ENCODE results near the gene SERTAD3. TPM values are rescaled to one million over a fixed set of nuclear protein-coding genes. Genes with fewer than 3 reads are reported as not detected.
"Not testable (repeated sequence)": the region's sequence is repeated elsewhere in the genome, so short reads cannot be mapped to it uniquely, and the experiment has no call there.

The SERTAD3 gene
- total RNA-seq, 2 donors from 2014 or later: 19.2 to 25.4 TPM

GRCh38 chr19:40461669-40462221 is 17.6 kb upstream of the SERTAD3 start:
- H3K4me3 ChIP-seq: no peak overlapping the region
- no peak overlapping the region for H3K27ac ChIP-seq
- H3K27me3 ChIP-seq: no peaks in the 10 kb centered on the region
- no peak for TF ChIP-seq CTCF (IDR thresholded peaks at IDR 0.05)
- peak; percentile 64 for DNase-seq (ENCODE audit: low spot score)
- H3K4me1 ChIP-seq: peaks cover 0 to 27% of the 10 kb centered on the region in 2 donors
- H3K9me3 ChIP-seq: no peaks in the 10 kb centered on the region
- peaks cover 8% of the 10 kb centered on the region for H3K36me3 ChIP-seq

GRCh38 chr19:40460185-40460584 is 16.1 kb upstream of the SERTAD3 start:
- no peak for TF ChIP-seq CTCF (IDR thresholded peaks at IDR 0.05)
- no peak overlapping the region for H3K4me3 ChIP-seq

GRCh38 chr19:40458597-40458974 is 14.5 kb upstream of the SERTAD3 start:
- DNase-seq (ENCODE audit: low spot score): no peak
- peaks cover 8% of the 10 kb centered on the region for H3K36me3 ChIP-seq
- peaks cover 0 to under 1% of the 10 kb centered on the region in 2 donors for H3K4me1 ChIP-seq
- no peak overlapping the region for H3K4me3 ChIP-seq
- no peaks in the 10 kb centered on the region for H3K9me3 ChIP-seq
- H3K27me3 ChIP-seq: no peaks in the 10 kb centered on the region
- TF ChIP-seq CTCF (IDR thresholded peaks at IDR 0.05): no peak
- H3K27ac ChIP-seq: no peak overlapping the region

More at GRCh38 chr19:40460185-40460584, 16.1 kb upstream of the SERTAD3 start:
- Histone ChIP-seq H3K27me3 (no peaks in the 10 kb centered on the region), H3K27ac (no peak overlapping the region), H3K9me3 (no peaks in the 10 kb centered on the region), H3K36me3 (peaks cover 8% of the 10 kb centered on the region), H3K4me1 (peaks cover 0 to 16% of the 10 kb centered on the region in 2 donors)
- no peak for DNase-seq (ENCODE audit: low spot score)

DNA sequence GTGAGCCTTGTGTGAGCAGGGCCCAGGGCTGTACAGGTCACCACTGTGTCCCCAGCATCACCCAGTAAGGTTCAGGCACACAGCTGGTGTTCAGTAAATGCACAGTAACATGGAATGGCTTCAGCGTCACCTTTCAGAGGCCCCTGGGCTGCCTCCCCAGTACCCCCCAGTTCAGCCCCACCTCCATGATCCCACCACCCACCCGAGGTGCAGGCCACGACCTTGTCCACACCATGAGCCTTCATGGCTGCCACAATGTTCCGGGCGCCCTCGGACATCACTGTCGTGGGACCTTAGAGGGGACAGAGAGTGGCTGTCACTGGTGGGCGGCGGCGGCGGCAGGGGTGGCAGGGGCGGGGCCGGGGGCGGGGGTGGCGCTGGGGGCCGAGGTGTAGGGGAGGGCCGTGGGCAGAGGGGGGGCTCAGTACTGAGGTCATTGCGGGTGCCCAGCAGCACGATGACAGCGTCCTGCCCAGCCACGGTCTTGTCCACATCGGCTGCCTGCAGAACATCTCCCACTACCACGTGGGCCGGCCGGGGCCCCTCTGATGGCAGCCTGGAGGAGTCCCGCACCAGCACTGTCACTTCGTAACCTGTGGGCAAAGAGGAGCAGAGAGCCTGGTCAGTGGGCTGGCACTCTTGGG is 13.9 kb upstream of the SERTAD3 start:
- no peak for DNase-seq (ENCODE audit: low spot score)
- H3K4me3 ChIP-seq: no peak overlapping the region

DNA sequence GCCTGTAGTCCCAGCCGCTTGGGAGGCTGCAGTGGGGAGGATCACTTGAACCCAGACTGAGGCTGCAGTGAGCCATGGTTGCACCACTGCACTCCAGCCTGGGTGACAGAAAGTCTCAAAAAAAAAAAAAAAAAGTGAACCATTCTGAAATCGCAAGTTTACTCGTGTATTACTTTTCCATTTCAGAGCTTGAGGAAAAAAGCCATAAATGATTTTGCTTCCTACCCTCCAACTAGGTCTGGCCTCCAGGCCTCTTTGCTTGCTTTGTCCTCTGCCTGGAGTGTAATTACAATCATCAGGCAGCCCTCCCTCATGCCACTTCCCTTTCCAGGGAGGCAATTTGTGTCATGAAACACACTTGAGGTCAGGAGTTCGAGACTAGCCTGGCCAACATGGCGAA is 12.9 kb upstream of the SERTAD3 start:
- H3K27ac ChIP-seq: no peak overlapping the region
- no peak overlapping the region for H3K4me3 ChIP-seq
- H3K4me1 ChIP-seq: no peaks in the 10 kb centered on the region
- H3K9me3 ChIP-seq: no peaks in the 10 kb centered on the region
- DNase-seq (ENCODE audit: low spot score): no peak
- H3K27me3 ChIP-seq: no peaks in the 10 kb centered on the region
- no peak for TF ChIP-seq CTCF (IDR thresholded peaks at IDR 0.05)
- peaks cover 8% of the 10 kb centered on the region for H3K36me3 ChIP-seq

More for the DNA sequence above, 13.9 kb upstream of the SERTAD3 start:
- no peaks in the 10 kb centered on the region for H3K4me1 ChIP-seq
- no peak for TF ChIP-seq CTCF (IDR thresholded peaks at IDR 0.05)
- H3K9me3 ChIP-seq: no peaks in the 10 kb centered on the region
- no peaks in the 10 kb centered on the region for H3K27me3 ChIP-seq
- no peak overlapping the region for H3K27ac ChIP-seq
- peaks cover 8% of the 10 kb centered on the region for H3K36me3 ChIP-seq

- not testable (repeated sequence) for H3K27ac ChIP-seq; H3K4me3 ChIP-seq; H3K9me3 ChIP-seq; H3K4me1 ChIP-seq; DNase-seq (ENCODE audit: low spot score); H3K27me3 ChIP-seq
- peaks cover 14% of the 10 kb centered on the region for H3K36me3 ChIP-seq
Measured at GRCh38 chr19:40453943-40454342, 9.8 kb upstream of the SERTAD3 start.
